ENCODE results near the gene SIGLEC5.
"Not testable (repeated sequence)": the region's sequence is repeated elsewhere in the genome, so short reads cannot be mapped to it uniquely, and the experiment has no call there.

SIGLEC5 gene

GRCh38 chr19:51630315-51630714 lies at the start of gene SIGLEC5:
TSS of gene SIGLEC5 (minus strand) at chr19:51630401. CDS start at chr19:51630335, 66 bp downstream.
- not testable (repeated sequence) for DNase-seq (ENCODE audit: low spot score)

- DNase-seq (ENCODE audit: low spot score), result no peak
Measured at GRCh38 chr19:51676566-51677083, 46.4 kb upstream of the SIGLEC5 start.

- peak; percentile 23 for DNase-seq (ENCODE audit: low spot score)
Measured at GRCh38 chr19:51675911-51676565, 45.8 kb upstream of the SIGLEC5 start.

- DNase-seq (ENCODE audit: low spot score), result no peak
Measured at GRCh38 chr19:51668216-51668615, 38.0 kb upstream of the SIGLEC5 start.

GRCh38 chr19:51664997-51665396 lies 34.8 kb upstream of the SIGLEC5 start:
- DNase-seq (ENCODE audit: low spot score), result no peak

GRCh38 chr19:51664131-51664530 lies 33.9 kb upstream of the SIGLEC5 start:
- no peak for DNase-seq (ENCODE audit: low spot score)

- no peak for DNase-seq (ENCODE audit: low spot score)
Measured at GRCh38 chr19:51663650-51664049, 33.4 kb upstream of the SIGLEC5 start.

- DNase-seq (ENCODE audit: low spot score), result peak; percentile 75
Measured at GRCh38 chr19:51660975-51661600, 30.9 kb upstream of the SIGLEC5 start.

- no peak for DNase-seq (ENCODE audit: low spot score)
Measured at GRCh38 chr19:51654783-51655182, 24.6 kb upstream of the SIGLEC5 start.

GRCh38 chr19:51653162-51653561 lies 23.0 kb upstream of the SIGLEC5 start:
- DNase-seq (ENCODE audit: low spot score), result no peak

- no peak for DNase-seq (ENCODE audit: low spot score)
Measured at GRCh38 chr19:51652266-51652665, 22.1 kb upstream of the SIGLEC5 start.

- DNase-seq (ENCODE audit: low spot score), result no peak
Measured at GRCh38 chr19:51651216-51651846, 21.1 kb upstream of the SIGLEC5 start.

GRCh38 chr19:51647318-51647717 lies 17.1 kb upstream of the SIGLEC5 start:
- no peak for DNase-seq (ENCODE audit: low spot score)

- not testable (repeated sequence) for DNase-seq (ENCODE audit: low spot score)
Measured at GRCh38 chr19:51646730-51647129, 16.5 kb upstream of the SIGLEC5 start, which contains the start of gene SIGLEC14. TSS of gene SIGLEC14 (minus strand) at chr19:51646825. CDS start at chr19:51646759, 66 bp downstream.

- DNase-seq (ENCODE audit: low spot score), result no peak
Measured at GRCh38 chr19:51644636-51645271, 14.6 kb upstream of the SIGLEC5 start.

- DNase-seq (ENCODE audit: low spot score), result no peak
Measured at GRCh38 chr19:51641648-51642047, 11.4 kb upstream of the SIGLEC5 start.

GRCh38 chr19:51640386-51640785 lies 10.2 kb upstream of the SIGLEC5 start:
- no peak for DNase-seq (ENCODE audit: low spot score)

GRCh38 chr19:51639916-51640315 lies 9.7 kb upstream of the SIGLEC5 start:
- DNase-seq (ENCODE audit: low spot score), result no peak

GRCh38 chr19:51637362-51637978 lies 7.3 kb upstream of the SIGLEC5 start:
- DNase-seq (ENCODE audit: low spot score), result peak; percentile 62

- no peak for DNase-seq (ENCODE audit: low spot score)
Measured at GRCh38 chr19:51632126-51632525, 1.9 kb upstream of the SIGLEC5 start.

GRCh38 chr19:51628153-51628939 lies 1.9 kb downstream of the SIGLEC5 start:
- no peak for DNase-seq (ENCODE audit: low spot score)
